Keratinocyte (primary cell): ENCODE data around the gene ZNF668.
"Not testable (repeated sequence)": the region's sequence is repeated elsewhere in the genome, so short reads cannot be mapped to it uniquely, and the experiment has no call there.

Experiments used
- EZH2 ChIP-seq: IDR thresholded peaks from one replicate; pipeline ENCODE4 v1.6.1; 2012; ENCODE audit warnings: inconsistent platforms, mild to moderate bottlenecking, low read length, moderate library complexity
- TF ChIP-seq, protein P1 (sequence below), 3 experiments: IDR thresholded peaks in 1 of 3; conservative IDR thresholded peaks in 1 of 3; optimal IDR thresholded peaks in 1 of 3; 2 replicates in 2 of 3; 3 replicates in 1 of 3; pipeline versions ENCODE3 to v1.5.1; 2011; ENCODE audit warnings: low read length in 3 of 3, mild to moderate bottlenecking in 3 of 3, moderate library complexity in 2 of 3, control low read depth in 1 of 3, inconsistent platforms in 1 of 3; ENCODE audit not compliant: insufficient read depth in 2 of 3; ENCODE audit errors: extremely low read depth in 1 of 3

DNA sequence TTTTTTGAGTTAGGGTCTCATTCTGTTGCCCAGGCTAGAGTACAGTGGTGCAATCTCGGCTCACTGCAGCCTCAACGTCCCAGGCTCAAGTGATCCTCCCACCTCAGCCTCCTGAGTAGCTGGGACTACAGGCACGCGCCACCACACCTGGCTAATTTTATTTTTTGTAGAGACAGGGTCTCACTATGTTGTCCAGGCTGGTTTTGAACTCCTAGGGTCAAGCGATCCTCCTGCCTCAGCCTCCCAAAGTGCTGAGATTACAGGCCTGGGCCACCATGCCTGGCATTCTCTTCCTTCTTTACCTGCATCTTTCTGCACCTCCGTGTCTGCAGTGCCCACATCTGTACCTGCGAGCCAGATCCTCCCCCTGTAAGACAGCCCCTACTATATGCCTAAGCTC, 62.2 kb downstream of the ZNF668 start:
- TF ChIP-seq, protein P1, sequence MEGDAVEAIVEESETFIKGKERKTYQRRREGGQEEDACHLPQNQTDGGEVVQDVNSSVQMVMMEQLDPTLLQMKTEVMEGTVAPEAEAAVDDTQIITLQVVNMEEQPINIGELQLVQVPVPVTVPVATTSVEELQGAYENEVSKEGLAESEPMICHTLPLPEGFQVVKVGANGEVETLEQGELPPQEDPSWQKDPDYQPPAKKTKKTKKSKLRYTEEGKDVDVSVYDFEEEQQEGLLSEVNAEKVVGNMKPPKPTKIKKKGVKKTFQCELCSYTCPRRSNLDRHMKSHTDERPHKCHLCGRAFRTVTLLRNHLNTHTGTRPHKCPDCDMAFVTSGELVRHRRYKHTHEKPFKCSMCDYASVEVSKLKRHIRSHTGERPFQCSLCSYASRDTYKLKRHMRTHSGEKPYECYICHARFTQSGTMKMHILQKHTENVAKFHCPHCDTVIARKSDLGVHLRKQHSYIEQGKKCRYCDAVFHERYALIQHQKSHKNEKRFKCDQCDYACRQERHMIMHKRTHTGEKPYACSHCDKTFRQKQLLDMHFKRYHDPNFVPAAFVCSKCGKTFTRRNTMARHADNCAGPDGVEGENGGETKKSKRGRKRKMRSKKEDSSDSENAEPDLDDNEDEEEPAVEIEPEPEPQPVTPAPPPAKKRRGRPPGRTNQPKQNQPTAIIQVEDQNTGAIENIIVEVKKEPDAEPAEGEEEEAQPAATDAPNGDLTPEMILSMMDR (optimal IDR thresholded peaks at IDR 0.05 in 1 of 3, IDR thresholded peaks at IDR 0.05 in 1 of 3, conservative IDR thresholded peaks at IDR 0.05 in 1 of 3; ENCODE audit: extremely low read depth in 1 of 3, insufficient read depth in 2 of 3, low read length in 3 of 3): not testable (repeated sequence)
- TF ChIP-seq EZH2: not testable (repeated sequence)
